ENCODE measurements around the gene KLF7.

KLF7 gene

GRCh38 chr2:207166349-207167098 lies 776 bp upstream of the KLF7 start:
- peak; percentile 70 for DNase-seq

GRCh38 chr2:207166039-207166348 lies 246 bp upstream of the KLF7 start:
- DNase-seq: peak; percentile 96

GRCh38 chr2:207164006-207164831 lies 1.5 kb downstream of the KLF7 start:
- DNase-seq: peak; percentile 30

GRCh38 chr2:207163756-207164005 lies 2.1 kb downstream of the KLF7 start:
- DNase-seq: no peak

- no peak for DNase-seq
Observed at GRCh38 chr2:207163053-207163755, 2.5 kb downstream of the KLF7 start.

- no peak for DNase-seq
Observed at GRCh38 chr2:207162316-207162715, 3.4 kb downstream of the KLF7 start.

- no peak for DNase-seq
Observed at GRCh38 chr2:207161247-207162123, 4.3 kb downstream of the KLF7 start.

- no peak for DNase-seq
Observed at GRCh38 chr2:207160115-207160514, 5.6 kb downstream of the KLF7 start.

- no peak for DNase-seq
Observed at GRCh38 chr2:207159002-207159401, 6.7 kb downstream of the KLF7 start.

- no peak for DNase-seq
Observed at GRCh38 chr2:207157731-207158130, 8.0 kb downstream of the KLF7 start.

GRCh38 chr2:207157162-207157481 lies 8.6 kb downstream of the KLF7 start:
- DNase-seq: no peak

- DNase-seq: no peak
Observed at GRCh38 chr2:207156451-207157161, 9.1 kb downstream of the KLF7 start.

GRCh38 chr2:207155516-207156444 lies 10.0 kb downstream of the KLF7 start:
- DNase-seq: no peak

GRCh38 chr2:207154556-207155510 lies 10.9 kb downstream of the KLF7 start:
- no peak for DNase-seq

GRCh38 chr2:207153266-207153975 lies 12.3 kb downstream of the KLF7 start:
- DNase-seq: no peak

GRCh38 chr2:207151048-207151447 lies 14.7 kb downstream of the KLF7 start:
- no peak for DNase-seq

GRCh38 chr2:207150284-207150683 lies 15.5 kb downstream of the KLF7 start:
- DNase-seq: no peak

GRCh38 chr2:207149249-207150213 lies 16.2 kb downstream of the KLF7 start:
- DNase-seq: peak; percentile 88
